Mucosa of descending colon (tissue), 3 donors: ENCODE data around the gene BUD13. TPM values are rescaled to one million over a fixed set of nuclear protein-coding genes. Genes with fewer than 3 reads are reported as not detected.

Source experiments
- ATAC-seq: fragments of 200-7000 bp; cut with Tn5 transposase; one replicate; pipeline ENCODE4 v1.9.1; 2020; ENCODE audit warnings: mild to moderate bottlenecking, moderate library complexity
- DNase-seq, 3 donors: peaks; one replicate each; pipeline ENCODE4 v3.0.0-alpha.2; 2020
- H3K36me3 ChIP-seq: fragments of 200-600 bp; one replicate; pipeline ENCODE4 v1.8.0; 2021; ENCODE audit warnings: low read depth, mild to moderate bottlenecking
- H3K4me1 ChIP-seq: fragments of 200-600 bp; one replicate; pipeline ENCODE4 v1.8.0; 2021; ENCODE audit warnings: low read depth, mild to moderate bottlenecking
- H3K4me3 ChIP-seq: fragments of 200-600 bp; one replicate; pipeline ENCODE4 v1.8.0; 2021; ENCODE audit warnings: mild to moderate bottlenecking
- H3K9me3 ChIP-seq: fragments of 200-600 bp; one replicate; pipeline ENCODE4 v1.8.0; 2021; ENCODE audit warnings: mild to moderate bottlenecking
- CTCF ChIP-seq: fragments of 200-600 bp; IDR thresholded peaks from one replicate; pipeline ENCODE4 v1.8.0; 2022; ENCODE audit warnings: antibody characterized with exemption, mild to moderate bottlenecking
- intact Hi-C, 2 donors: fragments of 100-400 bp; cut with DNase I in 1 of 2; cut with micrococcal nuclease in 1 of 2; formaldehyde crosslinking; loops; one replicate each; pipeline versions ENCODE4 v1.11.0 to v1.11.1; 2022; cut with DNase I, micrococcal nuclease
- total RNA-seq, 3 donors: library from RNA; stranded (reverse); fragmentation: NEBNext Ultra II Directional in 2 of 3; extraction: Animal tissue kit (Norgen Biotek cat#: 25700) in 2 of 3; gene quantifications; one replicate each; pipeline versions ENCODE4 v1.2.1 to v1.2.4, GENCODE V29; 2021 to 2023
- donor health status: DM: no; HTN: no; CAD: no; lungs with moderate emphysema.
- donor health status: DM: no; HTN: no; CAD: no.
- donor health status: DM: no; HTN: yes; CAD: no.

Gene BUD13
- total RNA-seq, 3 donors from 2014 or later = 15.6 to 18.9 (median 15.6) TPM

- intact Hi-C loops = no loop called here
- no peak for TF ChIP-seq CTCF
- Histone ChIP-seq H3K36me3 (peaks cover 6% of the 10 kb centered on the region), H3K4me3 (no peak overlapping the region), H3K9me3 (no peaks in the 10 kb centered on the region), H3K4me1 (peaks cover 2% of the 10 kb centered on the region)
- ATAC-seq = no peak
- no peak for DNase-seq
Measured at GRCh38 chr11:116778556-116778955, 5.8 kb upstream of the BUD13 start.

GRCh38 chr11:116777056-116777455 lies 4.3 kb upstream of the BUD13 start:
- ATAC-seq = no peak
- no peak overlapping the region for H3K4me3 ChIP-seq
- intact Hi-C loops = no loop called here
- no peaks in the 10 kb centered on the region for H3K9me3 ChIP-seq
- peaks cover 6% of the 10 kb centered on the region for H3K36me3 ChIP-seq
- TF ChIP-seq CTCF = no peak
- H3K4me1 ChIP-seq = peaks cover 2% of the 10 kb centered on the region
- no peak for DNase-seq

- Histone ChIP-seq H3K4me1 (peaks cover 6% of the 10 kb centered on the region), H3K4me3 (no peak overlapping the region), H3K9me3 (no peaks in the 10 kb centered on the region), H3K36me3 (peaks cover 6% of the 10 kb centered on the region)
- intact Hi-C loops = no loop called here
- ATAC-seq (no peak), DNase-seq (no peak)
- TF ChIP-seq CTCF = no peak
Measured at GRCh38 chr11:116776522-116776984, 3.8 kb upstream of the BUD13 start.

GRCh38 chr11:116775975-116776374 lies 3.2 kb upstream of the BUD13 start:
- intact Hi-C loops = no loop called here
- Histone ChIP-seq H3K4me3 (no peak overlapping the region), H3K36me3 (peaks cover 6% of the 10 kb centered on the region), H3K9me3 (no peaks in the 10 kb centered on the region), H3K4me1 (peaks cover 12% of the 10 kb centered on the region)
- ATAC-seq = no peak
- TF ChIP-seq CTCF = no peak
- no peak for DNase-seq

GRCh38 chr11:116774661-116775060 lies 1.9 kb upstream of the BUD13 start:
- no peak for TF ChIP-seq CTCF
- Histone ChIP-seq H3K4me1 (peaks cover 12% of the 10 kb centered on the region), H3K9me3 (no peaks in the 10 kb centered on the region), H3K4me3 (no peak overlapping the region), H3K36me3 (peaks cover 6% of the 10 kb centered on the region)
- ATAC-seq (no peak), DNase-seq (no peak)
- intact Hi-C loops = no loop called here
